GM23338 (cell line): ENCODE measurements around the gene MYO5C. TPM values are rescaled to one million over a fixed set of nuclear protein-coding genes. Genes with fewer than 3 reads are reported as not detected.

Source experiments
- ATAC-seq: fragments of 200-7000 bp; cut with Tn5 transposase; 3 replicates; pipeline ENCODE4 v1.9.1; 2020
- DNase-seq: peaks from one replicate; pipeline ENCODE4 v3.0.0-alpha.2; 2015; ENCODE audit warnings: low spot score
- H2AFZ ChIP-seq: fragments of 200-600 bp; sonication (generic); 2 replicates; pipeline ENCODE4 v1.8.0; 2016; ENCODE audit warnings: antibody characterized with exemption, mild to moderate bottlenecking, moderate library complexity
- H3F3A ChIP-seq: fragments of 200-600 bp; sonication (generic); replicated peaks from 2 replicates; pipeline ENCODE4 v1.8.0; 2017; ENCODE audit warnings: antibody characterized with exemption, mixed run types, low read depth
- H3K27ac ChIP-seq: fragments of 200-600 bp; sonication (generic); 2 replicates; pipeline ENCODE4 v1.6.1; 2016; ENCODE audit warnings: low read depth
- H3K27me3 ChIP-seq: fragments of 200-600 bp; sonication (generic); 2 replicates; pipeline ENCODE4 v1.8.0; 2016; ENCODE audit warnings: mild to moderate bottlenecking, mixed run types, moderate library complexity; ENCODE audit not compliant: insufficient read depth
- H3K36me3 ChIP-seq: fragments of 200-600 bp; sonication (generic); 2 replicates; pipeline ENCODE4 v1.8.0; 2016; ENCODE audit warnings: mild to moderate bottlenecking; ENCODE audit not compliant: insufficient read depth
- H3K4me1 ChIP-seq: fragments of 200-600 bp; sonication (generic); 2 replicates; pipeline ENCODE4 v1.8.0; 2016; ENCODE audit warnings: mild to moderate bottlenecking, moderate library complexity; ENCODE audit not compliant: insufficient read depth
- H3K4me2 ChIP-seq: fragments of 200-600 bp; sonication (generic); 2 replicates; pipeline ENCODE4 v1.7.1; 2017; ENCODE audit warnings: mixed run types
- H3K4me3 ChIP-seq: fragments of 200-600 bp; sonication (generic); 2 replicates; pipeline ENCODE4 v1.6.1; 2016; ENCODE audit warnings: mixed run types
- H3K79me2 ChIP-seq: fragments of 200-600 bp; sonication (generic); replicated peaks from 2 replicates; pipeline ENCODE4 v1.8.0; 2017; ENCODE audit warnings: mild to moderate bottlenecking; ENCODE audit not compliant: insufficient read depth
- H3K9me2 ChIP-seq: fragments of 200-600 bp; sonication (generic); 2 replicates; pipeline ENCODE4 v1.8.0; 2017; ENCODE audit not compliant: insufficient read depth
- H4K20me1 ChIP-seq: fragments of 200-600 bp; sonication (generic); replicated peaks from 2 replicates; pipeline ENCODE4 v1.8.0; 2017; ENCODE audit warnings: mild to moderate bottlenecking; ENCODE audit not compliant: insufficient read depth
- H3K27ac Mint-ChIP-seq: 2 replicates; pipeline ENCODE4 v1.8.0; 2020; ENCODE audit warnings: inconsistent platforms, mild to moderate bottlenecking, moderate library complexity, mixed read lengths
- H3K27me3 Mint-ChIP-seq: 3 replicates; pipeline ENCODE4 v1.8.0; 2022; ENCODE audit warnings: low read depth, mild to moderate bottlenecking, moderate library complexity, mixed read lengths, inconsistent platforms; ENCODE audit not compliant: insufficient read depth, poor library complexity
- H3K36me3 Mint-ChIP-seq: 3 replicates; pipeline ENCODE4 v1.8.0; 2021; ENCODE audit warnings: low read depth, mild to moderate bottlenecking, inconsistent platforms, moderate library complexity, mixed read lengths
- H3K4me1 Mint-ChIP-seq: 3 replicates; pipeline ENCODE4 v1.8.0; 2020; ENCODE audit warnings: mild to moderate bottlenecking, inconsistent platforms, mixed read lengths
- H3K4me3 Mint-ChIP-seq: 3 replicates; pipeline ENCODE4 v1.8.0; 2021; ENCODE audit warnings: moderate library complexity, mild to moderate bottlenecking, inconsistent platforms, mixed read lengths
- H3K9me3 Mint-ChIP-seq: 3 replicates; pipeline ENCODE4 v1.8.0; 2020; ENCODE audit warnings: moderate library complexity, mild to moderate bottlenecking, inconsistent platforms, mixed read lengths
- CREB1 ChIP-seq: fragments of 250-450 bp; sonication (Bioruptor Pico); IDR thresholded peaks from 2 replicates; pipeline ENCODE4 v1.5.0; 2020; ENCODE audit warnings: low read depth, mild to moderate bottlenecking, moderate library complexity
- EZH2 ChIP-seq: fragments of 200-600 bp; sonication (generic); IDR thresholded peaks from one replicate; pipeline ENCODE4 v1.8.0; 2017; ENCODE audit warnings: antibody characterized with exemption, mild to moderate bottlenecking, low read depth; ENCODE audit not compliant: unreplicated experiment
- EZH2phosphoT487 ChIP-seq: fragments of 200-600 bp; sonication (generic); IDR thresholded peaks from one replicate; pipeline ENCODE4 v1.8.1; 2018; ENCODE audit warnings: antibody characterized with exemption; ENCODE audit not compliant: unreplicated experiment
- JUNB ChIP-seq: IDR thresholded peaks from one replicate; pipeline ENCODE4 v1.6.1; 2016; ENCODE audit warnings: antibody characterized with exemption; ENCODE audit not compliant: unreplicated experiment
- NANOG ChIP-seq: IDR thresholded peaks from 2 replicates; pipeline ENCODE4 v1.6.1; 2016; ENCODE audit warnings: antibody characterized with exemption, borderline replicate concordance
- POLR2AphosphoS5 ChIP-seq: IDR thresholded peaks from 2 replicates; pipeline ENCODE4 v1.6.1; 2016; ENCODE audit warnings: antibody characterized with exemption, low read depth
- STAT1 ChIP-seq: IDR thresholded peaks from one replicate; pipeline ENCODE4 v1.6.1; 2016; ENCODE audit warnings: antibody characterized with exemption; ENCODE audit not compliant: unreplicated experiment
- ZNF114 ChIP-seq: fragments of 250-450 bp; sonication (Bioruptor Pico); IDR thresholded peaks from 2 replicates; pipeline ENCODE4 v1.5.0; 2020; ENCODE audit warnings: mild to moderate bottlenecking, moderate library complexity
- ZNF331 ChIP-seq: fragments of 250-450 bp; sonication (Bioruptor Pico); IDR thresholded peaks from 2 replicates; pipeline ENCODE4 v1.5.0; 2020; ENCODE audit warnings: low read depth, mild to moderate bottlenecking, moderate library complexity
- ZNF462 ChIP-seq: fragments of 250-450 bp; sonication (Bioruptor Pico); IDR thresholded peaks from 2 replicates; pipeline ENCODE4 v1.5.0; 2020; ENCODE audit warnings: mild to moderate bottlenecking, moderate library complexity
- polyA plus RNA-seq: library from polyadenylated mRNA; unstranded; fragments of >200 nt; fragmentation: Nextera tagmentation; extraction: Ambion mirVana; gene quantifications from 2 replicates; pipeline ENCODE4 v1.2.1, GENCODE V29; 2016
- total RNA-seq: library from RNA; depleted of rRNA; stranded (reverse); fragments of >200 nt; shearing (Covaris generic); gene quantifications from 2 replicates; pipeline ENCODE4 v1.2.3, GENCODE V29; 2014
- TF ChIP-seq, protein P1 (sequence below): IDR thresholded peaks from one replicate; pipeline ENCODE4 v1.6.1; 2018; ENCODE audit warnings: antibody characterized with exemption; ENCODE audit not compliant: unreplicated experiment

The MYO5C gene
- total and polyA plus RNA-seq, 2 experiments from 2014 or later, result 7.9 to 28.8 TPM

DNA sequence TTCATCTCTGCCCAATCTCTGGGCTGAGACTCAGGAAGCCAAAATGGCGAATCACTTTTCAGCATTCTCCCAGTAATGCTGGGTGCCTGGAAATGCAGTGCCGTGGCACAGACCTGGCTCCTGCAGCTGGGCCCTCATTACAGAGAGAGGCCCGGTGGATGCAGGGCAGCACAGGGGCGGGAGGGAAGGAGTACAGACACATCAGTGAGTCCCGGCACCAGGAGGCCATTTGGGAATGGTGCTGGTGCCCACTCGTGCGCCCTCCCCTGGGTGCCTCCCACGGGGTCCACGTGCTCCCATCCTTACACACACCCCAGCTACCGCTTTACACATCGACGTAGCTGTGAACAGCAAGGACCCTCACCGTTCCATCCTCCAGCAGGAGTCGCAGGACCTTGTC lies 13.2 kb downstream of the MYO5C start (continued):
- TF ChIP-seq, protein P1, sequence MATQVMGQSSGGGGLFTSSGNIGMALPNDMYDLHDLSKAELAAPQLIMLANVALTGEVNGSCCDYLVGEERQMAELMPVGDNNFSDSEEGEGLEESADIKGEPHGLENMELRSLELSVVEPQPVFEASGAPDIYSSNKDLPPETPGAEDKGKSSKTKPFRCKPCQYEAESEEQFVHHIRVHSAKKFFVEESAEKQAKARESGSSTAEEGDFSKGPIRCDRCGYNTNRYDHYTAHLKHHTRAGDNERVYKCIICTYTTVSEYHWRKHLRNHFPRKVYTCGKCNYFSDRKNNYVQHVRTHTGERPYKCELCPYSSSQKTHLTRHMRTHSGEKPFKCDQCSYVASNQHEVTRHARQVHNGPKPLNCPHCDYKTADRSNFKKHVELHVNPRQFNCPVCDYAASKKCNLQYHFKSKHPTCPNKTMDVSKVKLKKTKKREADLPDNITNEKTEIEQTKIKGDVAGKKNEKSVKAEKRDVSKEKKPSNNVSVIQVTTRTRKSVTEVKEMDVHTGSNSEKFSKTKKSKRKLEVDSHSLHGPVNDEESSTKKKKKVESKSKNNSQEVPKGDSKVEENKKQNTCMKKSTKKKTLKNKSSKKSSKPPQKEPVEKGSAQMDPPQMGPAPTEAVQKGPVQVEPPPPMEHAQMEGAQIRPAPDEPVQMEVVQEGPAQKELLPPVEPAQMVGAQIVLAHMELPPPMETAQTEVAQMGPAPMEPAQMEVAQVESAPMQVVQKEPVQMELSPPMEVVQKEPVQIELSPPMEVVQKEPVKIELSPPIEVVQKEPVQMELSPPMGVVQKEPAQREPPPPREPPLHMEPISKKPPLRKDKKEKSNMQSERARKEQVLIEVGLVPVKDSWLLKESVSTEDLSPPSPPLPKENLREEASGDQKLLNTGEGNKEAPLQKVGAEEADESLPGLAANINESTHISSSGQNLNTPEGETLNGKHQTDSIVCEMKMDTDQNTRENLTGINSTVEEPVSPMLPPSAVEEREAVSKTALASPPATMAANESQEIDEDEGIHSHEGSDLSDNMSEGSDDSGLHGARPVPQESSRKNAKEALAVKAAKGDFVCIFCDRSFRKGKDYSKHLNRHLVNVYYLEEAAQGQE, result no peak
- TF ChIP-seq EZH2phosphoT487 (no peak), NANOG (no peak), ZNF331 (no peak), ZNF114 (CRISPR knock-in tag) (no peak), CREB1 (CRISPR knock-in tag) (no peak), STAT1 (no peak), POLR2AphosphoS5 (no peak), JUNB (no peak), EZH2 (no peak)

DNA sequence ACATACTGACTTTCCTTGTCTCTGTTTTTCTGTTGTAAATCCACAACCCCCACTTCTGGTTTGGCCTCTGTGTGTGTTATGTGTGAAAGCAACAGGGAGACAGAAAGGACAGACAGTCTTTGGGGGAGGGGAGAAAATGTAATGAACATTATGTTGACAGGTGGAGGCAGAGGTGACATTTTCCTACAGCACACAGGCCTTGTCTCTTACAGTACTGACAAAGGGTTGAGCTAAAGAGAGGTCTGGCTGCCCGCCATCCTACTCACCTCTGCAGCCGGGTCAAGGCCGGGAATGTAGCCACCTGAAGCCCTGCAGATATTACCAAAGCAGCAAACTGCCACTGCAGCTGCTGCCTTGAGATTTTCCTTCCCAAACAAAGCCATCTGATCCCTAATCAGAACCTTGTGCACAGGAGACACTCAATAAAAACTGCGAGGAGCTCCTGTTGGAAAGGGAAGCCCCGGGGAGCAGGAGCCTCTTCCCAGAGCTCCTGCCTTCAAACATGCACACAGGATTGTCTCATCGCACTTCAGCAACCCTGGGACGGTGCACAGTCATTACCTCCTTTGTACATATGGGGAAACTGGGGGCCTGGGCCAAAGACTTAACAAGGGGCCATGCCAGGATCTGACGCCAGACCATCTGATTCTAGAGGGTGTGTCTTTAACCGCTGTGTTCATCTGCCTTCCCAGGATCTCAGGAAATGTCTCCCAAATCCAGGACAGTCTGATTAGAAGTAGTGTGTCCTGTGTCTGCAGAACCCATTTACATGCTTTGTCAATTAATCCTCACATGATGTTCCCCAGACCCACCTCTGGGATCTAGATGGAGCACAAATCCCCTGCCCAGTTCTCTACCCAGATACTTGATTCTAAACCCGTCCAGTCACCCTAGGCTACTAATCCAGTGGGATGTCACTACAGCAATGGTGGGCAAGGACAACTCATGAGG lies 14.2 kb downstream of the MYO5C start:
- Histone ChIP-seq H4K20me1 (no peaks in the 10 kb centered on the region; the same call in 1 of the 2 replicates), H3K27ac (0 out of 2 replicates have a peak overlapping the region, but pooled peaks have one; percentile 45), H3K4me3 (no peak overlapping the region), H3K36me3 (peaks cover 20% of the 10 kb centered on the region; the same call in 1 of the 2 replicates), H3K9me2 (no peaks in the 10 kb centered on the region), H3K79me2 (no peaks in the 10 kb centered on the region), H3K27me3 (no peaks in the 10 kb centered on the region), H2AFZ (no peak overlapping the region), H3K4me2 (no peak overlapping the region), H3F3A (no peaks in the 10 kb centered on the region), H3K4me1 (no peaks in the 10 kb centered on the region)
- Mint-ChIP-seq H3K4me3 (no peak overlapping the region), H3K4me1 (peaks cover 4% of the 10 kb centered on the region), H3K9me3 (peaks cover 13% of the 10 kb centered on the region), H3K27ac (no peak overlapping the region), H3K36me3 (peaks cover 53% of the 10 kb centered on the region), H3K27me3 (peaks cover 10% of the 10 kb centered on the region)
- ATAC-seq (no peak), DNase-seq (no peak)
- TF ChIP-seq, protein P1, result no peak
- no peak for TF ChIP-seq ZNF462 (CRISPR knock-in tag)
